Stomach (tissue), 9 donors: ENCODE results near the gene DDX60. TPM values are rescaled to one million over a fixed set of nuclear protein-coding genes. Genes with fewer than 3 reads are reported as not detected.

Experiments
- DNase-seq, 2 donors: peaks; one replicate each; pipeline versions ENCODE4 v3.0.0 to v3.0.0-alpha.2; 2013 to 2019
- H3K27ac ChIP-seq, 5 donors: fragments of 200-600 bp in 4 of 5; sonication (generic) in 4 of 5; one replicate each; pipeline ENCODE4 v1.5.1; 2013 to 2019; ENCODE audit warnings: mild to moderate bottlenecking in 1 of 5, moderate library complexity in 1 of 5
- H3K27me3 ChIP-seq, 3 donors: fragments of 200-600 bp; sonication (generic); one replicate each; pipeline ENCODE4 v1.5.1; 2017 to 2019; ENCODE audit warnings: mixed run types in 1 of 3
- H3K36me3 ChIP-seq, 4 donors: fragments of 200-600 bp; sonication (generic); 1 replicate in 3 of 4; 2 replicates in 1 of 4; pipeline ENCODE4 v1.5.1; 2016 to 2019
- H3K4me1 ChIP-seq, 4 donors: fragments of 200-600 bp; sonication (generic); one replicate each; pipeline ENCODE4 v1.5.1; 2016 to 2019
- H3K4me3 ChIP-seq, 4 donors: fragments of 200-600 bp; sonication (generic) in 3 of 4; one replicate each; pipeline ENCODE4 v1.5.1; 2016 to 2019; ENCODE audit warnings: mild to moderate bottlenecking in 1 of 4
- H3K9me3 ChIP-seq, 4 donors: fragments of 200-600 bp; sonication (generic); one replicate each; pipeline ENCODE4 v1.5.1; 2016 to 2019
- CTCF ChIP-seq, 7 experiments: fragments of 450-650 bp in 4 of 7; fragments of 200-600 bp in 3 of 7; sonication (generic) in 3 of 7; IDR thresholded peaks; one replicate each; pipeline ENCODE4 v1.5.1; 2016 to 2019; ENCODE audit warnings: antibody characterized with exemption in 7 of 7, control low read depth in 2 of 7, mild to moderate bottlenecking in 1 of 7
- EP300 ChIP-seq: sonication (generic); formaldehyde crosslinking; IDR thresholded peaks from one replicate; pipeline ENCODE4 v1.6.1; 2017; ENCODE audit warnings: antibody characterized with exemption
- POLR2A ChIP-seq, 4 donors: fragments of 450-650 bp; IDR thresholded peaks; one replicate each; pipeline ENCODE4 v1.6.1; 2016; ENCODE audit warnings: antibody characterized with exemption in 4 of 4, control low read depth in 2 of 4, mild to moderate bottlenecking in 1 of 4, moderate library complexity in 1 of 4
- POLR2AphosphoS5 ChIP-seq, 3 donors: sonication (generic); formaldehyde crosslinking; IDR thresholded peaks; one replicate each; pipeline ENCODE4 v1.6.1; 2016; ENCODE audit warnings: antibody characterized with exemption in 3 of 3
- WGBS, 5 donors: extraction: QIAGEN DNeasy Blood & Tissue Kit in 3 of 5; methylation state at CpG; one replicate each; pipeline versions ENCODE4 v1.1.5 to v1.1.7; 2013 to 2018; 5-methylcytosine and 5-hydroxymethylcytosine counted together
- intact Hi-C: fragments of 100-400 bp; cut with DNase I; formaldehyde crosslinking; loops from one replicate; pipeline ENCODE4 v1.15.1; 2023; ENCODE audit warnings: low total_unique reads
- polyA plus RNA-seq, 3 donors: library from polyadenylated mRNA; stranded (reverse); fragments of 200-250 nt; gene quantifications; one replicate each; pipeline ENCODE4 v1.2.3, GENCODE V29; 2013
- total RNA-seq, 5 donors: library from RNA; depleted of rRNA; stranded (reverse); fragments of >200 nt; gene quantifications; one replicate each; pipeline versions ENCODE4 v1.1.0 to v1.2.3, GENCODE V29; 2014 to 2016
- donor health status: healthy with polysubstance abuse.
- donor health status: Bipolar disorder and iron deficiency.
- donor health status: healthy.

DDX60 gene
- total and polyA plus RNA-seq, 8 donors = 2.3 to 60.6 (median 8.9) TPM

GRCh38 chr4:168325591-168325990 is 7.0 kb upstream of the DDX60 start:
- Histone ChIP-seq H3K4me1 (no peaks in the 10 kb centered on the region), H3K36me3 (no peaks in the 10 kb centered on the region), H3K27ac (no peak overlapping the region), H3K4me3 (no peak overlapping the region), H3K9me3 (no peaks in the 10 kb centered on the region), H3K27me3 (no peaks in the 10 kb centered on the region)
- WGBS, 5 donors = 63 to 73% (median 70%) methylated on average over 4 of the region's 4 CpGs
- intact Hi-C loops = no loop called here
- DNase-seq = no peak
- TF ChIP-seq EP300 (no peak), CTCF (IDR thresholded peaks at IDR 0.05) (no peak), POLR2A (IDR thresholded peaks at IDR 0.05) (no peak), POLR2AphosphoS5 (IDR thresholded peaks at IDR 0.05) (no peak)

- DNase-seq = peak in 1 of 2 donors; percentile 60
- no peaks in the 10 kb centered on the region for H3K9me3 ChIP-seq
- intact Hi-C loops = no loop called here
- no peak overlapping the region for H3K4me3 ChIP-seq
- 58 to 69% (median 64%) methylated on average over 3 of the region's 3 CpGs for WGBS, 5 donors
- TF ChIP-seq CTCF (IDR thresholded peaks at IDR 0.05) (no peak), POLR2AphosphoS5 (IDR thresholded peaks at IDR 0.05) (no peak), EP300 (no peak), POLR2A (IDR thresholded peaks at IDR 0.05) (no peak)
- no peaks in the 10 kb centered on the region for H3K36me3 ChIP-seq
- no peak overlapping the region for H3K27ac ChIP-seq
- H3K27me3 ChIP-seq = no peaks in the 10 kb centered on the region
- H3K4me1 ChIP-seq = peaks cover 0 to 28% (median 11%) of the 10 kb centered on the region in 4 donors
Measured at GRCh38 chr4:168321006-168321405, 2.5 kb upstream of the DDX60 start.

GRCh38 chr4:168319486-168320019 is 1.0 kb upstream of the DDX60 start:
- peaks cover 0 to 34% (median 11%) of the 10 kb centered on the region in 4 donors for H3K4me1 ChIP-seq
- 38 to 60% (median 51%) methylated on average over 3 of the region's 3 CpGs for WGBS, 5 donors
- H3K27me3 ChIP-seq = no peaks in the 10 kb centered on the region
- no peaks in the 10 kb centered on the region for H3K9me3 ChIP-seq
- DNase-seq = peak in 1 of 2 donors; percentile 20
- peak overlapping the region in 3 of 4 donors; percentile 62 to 77 (median 74) for H3K4me3 ChIP-seq
- peak overlapping the region in 4 of 5 donors; percentile 50 to 98 (median 98) for H3K27ac ChIP-seq
- intact Hi-C loops = no loop called here
- H3K36me3 ChIP-seq = no peaks in the 10 kb centered on the region
- TF ChIP-seq POLR2AphosphoS5 (IDR thresholded peaks at IDR 0.05) (peak in 2 of 3 donors; percentile 31 to 42), CTCF (IDR thresholded peaks at IDR 0.05) (no peak)

- Histone ChIP-seq H3K9me3 (no peaks in the 10 kb centered on the region), H3K27ac (peak overlapping the region; percentile 28 to 98 (median 98)), H3K36me3 (no peaks in the 10 kb centered on the region), H3K4me1 (peaks cover 0 to 34% (median 11%) of the 10 kb centered on the region in 4 donors), H3K27me3 (no peaks in the 10 kb centered on the region), H3K4me3 (peak overlapping the region; percentile 62 to 77 (median 74))
- 64 to 72% (median 67%) methylated on average over 4 of the region's 4 CpGs for WGBS, 5 donors
- intact Hi-C loops = no loop called here
- peak in 1 of 2 donors; percentile 9 for DNase-seq
- TF ChIP-seq CTCF (IDR thresholded peaks at IDR 0.05) = no peak
- no peak for TF ChIP-seq EP300
- no peak for TF ChIP-seq POLR2AphosphoS5 (IDR thresholded peaks at IDR 0.05)
- no peak for TF ChIP-seq POLR2A (IDR thresholded peaks at IDR 0.05)
Measured at GRCh38 chr4:168317621-168318020, 931 bp downstream of the DDX60 start.
